GM12878 (cell line): ENCODE data around the gene FAM171A1. TPM values are rescaled to one million over a fixed set of nuclear protein-coding genes. Genes with fewer than 3 reads are reported as not detected.

ENCODE experiments used
- ATAC-seq: fragments of 200-7000 bp; cut with Tn5 transposase; 3 replicates; pipeline ENCODE4 v1.9.1; 2020; ENCODE audit warnings: mild to moderate bottlenecking, moderate library complexity
- BruUV-seq: library from RNA; stranded (reverse); fragments of 400-500 nt; replicated peaks from 2 replicates; lab custom pipeline; 2021; lab: Mats Ljungman, UMichigan
- CTCF ChIA-PET: fragments of 300-600 bp; sonication (Branson Sonifier 250); formaldehyde crosslinking; extraction: SDS; loops from one replicate; lab custom pipeline; 2021; ENCODE audit warnings: inconsistent platforms; lab: Yijun Ruan, JAX
- POLR2A ChIA-PET: fragments of 350-600 bp; formaldehyde crosslinking; extraction: SDS; loops from one replicate; lab custom pipeline; 2021; ENCODE audit warnings: inconsistent platforms; lab: Charles Lee
- RAD21 ChIA-PET: fragments of 300-600 bp; sonication (Branson Sonifier 250); formaldehyde crosslinking; loops from one replicate; lab custom pipeline; 2023; ENCODE audit warnings: antibody characterized with exemption; ENCODE audit not compliant: unreplicated experiment; lab: Charles Lee
- SMC1A ChIA-PET: fragments of 300-600 bp; sonication (Branson Sonifier 250); formaldehyde crosslinking; loops from one replicate; lab custom pipeline; 2023; ENCODE audit not compliant: unreplicated experiment, uncharacterized antibody; lab: Charles Lee
- DNase-seq: peaks from one replicate; pipeline ENCODE4 v3.0.0-alpha.2; 2011; ENCODE audit warnings: low read depth, low spot score
- FAIRE-seq: peaks from 3 replicates; lab custom pipeline; 2011; peaks lifted over from hg19 to GRCh38; lab: Jason Lieb, UNC
- H2AFZ ChIP-seq: 2 replicates; pipeline ENCODE4 v1.6.0; 2011; ENCODE audit warnings: low read depth, low read length, control low read depth; ENCODE audit not compliant: control insufficient read depth
- H3K27ac ChIP-seq: 2 replicates; pipeline ENCODE4 v1.5.1; 2011; ENCODE audit warnings: control low read depth; ENCODE audit not compliant: control insufficient read depth, insufficient read depth
- H3K27me3 ChIP-seq, 2 experiments: replicated peaks in 1 of 2; 2 replicates each; pipeline versions ENCODE4 v1.6.0 to v1.6.1; 2011; ENCODE audit warnings: low read length in 1 of 2; ENCODE audit not compliant: control insufficient read depth in 2 of 2, insufficient read depth in 2 of 2
- H3K36me3 ChIP-seq, 2 experiments: 2 replicates each; pipeline ENCODE4 v1.5.1; 2011; ENCODE audit warnings: low read length in 1 of 2; ENCODE audit not compliant: control insufficient read depth in 2 of 2, insufficient read depth in 2 of 2
- H3K4me1 ChIP-seq: 2 replicates; pipeline ENCODE4 v1.6.1; 2011; ENCODE audit warnings: mild to moderate bottlenecking, low read length, moderate library complexity, mixed read lengths; ENCODE audit not compliant: control insufficient read depth, insufficient read depth
- H3K4me2 ChIP-seq: 2 replicates; pipeline ENCODE4 v1.6.0; 2011; ENCODE audit warnings: control low read depth; ENCODE audit not compliant: control insufficient read depth, insufficient read depth
- H3K4me3 ChIP-seq: fragments of 200-600 bp; sonication (generic); 2 replicates; pipeline ENCODE4 v1.5.1; 2016
- H3K79me2 ChIP-seq: 2 replicates; pipeline ENCODE4 v1.6.0; 2011; ENCODE audit warnings: low read length; ENCODE audit not compliant: control insufficient read depth, insufficient read depth
- H3K9ac ChIP-seq: 2 replicates; pipeline ENCODE4 v1.8.0; 2011; ENCODE audit warnings: low read length, control low read depth, mixed read lengths; ENCODE audit not compliant: control insufficient read depth, insufficient read depth
- H3K9me3 ChIP-seq: replicated peaks from 3 replicates; pipeline ENCODE4 v1.5.1; 2011; ENCODE audit warnings: mild to moderate bottlenecking, low read length; ENCODE audit not compliant: control insufficient read depth, insufficient read depth
- H4K20me1 ChIP-seq: 2 replicates; pipeline ENCODE4 v1.6.0; 2011; ENCODE audit not compliant: control insufficient read depth, insufficient read depth
- CBX3 ChIP-seq: fragments of 200-600 bp; sonication (generic); IDR thresholded peaks from 2 replicates; pipeline ENCODE4 v1.6.1; 2016; ENCODE audit warnings: low read depth, borderline replicate concordance
- E2F8 ChIP-seq: fragments of 450-650 bp; IDR thresholded peaks from 2 replicates; pipeline ENCODE4 v1.6.1; 2018; ENCODE audit warnings: mild to moderate bottlenecking, low read depth, moderate library complexity; ENCODE audit not compliant: partially characterized antibody
- EED ChIP-seq: sonication (generic); IDR thresholded peaks from 2 replicates; pipeline ENCODE4 v1.6.1; 2016; ENCODE audit warnings: antibody characterized with exemption, low read depth
- NBN ChIP-seq: fragments of 450-650 bp; IDR thresholded peaks from 2 replicates; pipeline ENCODE4 v1.6.1; 2016
- NFXL1 ChIP-seq: fragments of 450-650 bp; IDR thresholded peaks from 2 replicates; pipeline ENCODE4 v1.6.1; 2017; ENCODE audit warnings: antibody characterized with exemption, mild to moderate bottlenecking, borderline replicate concordance
- SIN3A ChIP-seq: IDR thresholded peaks from 2 replicates; pipeline ENCODE4 v1.6.1; 2012; ENCODE audit warnings: low read depth, low read length, improper control_type of control experiment
- SMAD5 ChIP-seq: IDR thresholded peaks from 2 replicates; pipeline ENCODE4 v1.6.1; 2016; ENCODE audit warnings: antibody characterized with exemption, low read depth
- SP1 ChIP-seq: IDR thresholded peaks from one replicate; pipeline ENCODE4 v1.6.1; 2011; ENCODE audit warnings: low read depth, low read length
- SUPT20H ChIP-seq: IDR thresholded peaks from 2 replicates; pipeline ENCODE4 v1.6.1; 2011; ENCODE audit warnings: low read depth, mild to moderate bottlenecking, low read length, moderate library complexity, borderline replicate concordance; ENCODE audit not compliant: control insufficient read depth
- YY1 ChIP-seq: IDR thresholded peaks from 2 replicates; pipeline ENCODE4 v1.6.1; 2011; ENCODE audit warnings: low read depth, mild to moderate bottlenecking, low read length
- ZSCAN29 ChIP-seq: fragments of 450-650 bp; IDR thresholded peaks from 2 replicates; pipeline ENCODE4 v1.6.1; 2017; ENCODE audit warnings: mild to moderate bottlenecking, moderate library complexity
- WGBS: methylation state at CpG from one replicate; pipeline ENCODE4 v1.1.6; 2016; ENCODE audit warnings: low lambda C conversion rate; ENCODE audit not compliant: insufficient replicate concordance, insufficient coverage; ENCODE audit errors: missing lambda C conversion rate; 5-methylcytosine and 5-hydroxymethylcytosine counted together
- in situ Hi-C: fragments of 300-500 bp; cut with MboI; formaldehyde crosslinking; loops from 9 replicates; pipeline ENCODE4 v1.14.3; 2018; ENCODE audit warnings: mixed read lengths
- intact Hi-C: fragments of 100-400 bp; cut with micrococcal nuclease; formaldehyde crosslinking; loops from one replicate; pipeline ENCODE4 v1.14.2; 2022; ENCODE audit not compliant: unreplicated experiment
- polyA plus RNA-seq, 11 experiments: library from polyadenylated mRNA; depleted of rRNA in 4 of 11; unstranded in 6 of 11; stranded (reverse) in 5 of 11; fragments of >200 nt; fragmentation: Nextera tagmentation in 4 of 11; fragmentation: Illumina TruSeq in 1 of 11; extraction: Ambion mirVana in 4 of 11; extraction: Trizol in 1 of 11; gene quantifications; 1 replicate in 1 of 11; 2 replicates in 10 of 11; pipeline versions ENCODE4 v1.2.1 to v1.2.3, GENCODE V29; 2011 to 2016; ENCODE audit warnings: inconsistent platforms in 2 of 11, missing spikeins in 2 of 11, low read depth in 1 of 11
- total RNA-seq, 4 experiments: library from RNA; depleted of rRNA in 3 of 4; stranded (reverse); fragments of >200 nt in 3 of 4; fragmentation: Illumina TruSeq in 1 of 4; extraction: Trizol in 1 of 4; gene quantifications; 2 replicates each; pipeline versions ENCODE4 v1.2.1 to v1.2.3, GENCODE V29; 2013 to 2021
- TF ChIP-seq, protein P1 (sequence below): IDR thresholded peaks from 2 replicates; pipeline ENCODE4 v1.6.1; 2012; ENCODE audit warnings: mild to moderate bottlenecking, low read depth, low read length
- TF ChIP-seq, protein P2 (sequence below): IDR thresholded peaks from 2 replicates; pipeline ENCODE4 v1.6.1; 2012; ENCODE audit warnings: improper control_type of control experiment, low read depth, low read length; ENCODE audit not compliant: insufficient replicate concordance

The FAM171A1 gene
- total and polyA plus RNA-seq, 10 of the 15 experiments (the other 5 are each of a cell fraction or from before 2014, with no cell fraction given), result 0.05 to 0.28 (median 0.10) TPM; not detected in 1

DNA sequence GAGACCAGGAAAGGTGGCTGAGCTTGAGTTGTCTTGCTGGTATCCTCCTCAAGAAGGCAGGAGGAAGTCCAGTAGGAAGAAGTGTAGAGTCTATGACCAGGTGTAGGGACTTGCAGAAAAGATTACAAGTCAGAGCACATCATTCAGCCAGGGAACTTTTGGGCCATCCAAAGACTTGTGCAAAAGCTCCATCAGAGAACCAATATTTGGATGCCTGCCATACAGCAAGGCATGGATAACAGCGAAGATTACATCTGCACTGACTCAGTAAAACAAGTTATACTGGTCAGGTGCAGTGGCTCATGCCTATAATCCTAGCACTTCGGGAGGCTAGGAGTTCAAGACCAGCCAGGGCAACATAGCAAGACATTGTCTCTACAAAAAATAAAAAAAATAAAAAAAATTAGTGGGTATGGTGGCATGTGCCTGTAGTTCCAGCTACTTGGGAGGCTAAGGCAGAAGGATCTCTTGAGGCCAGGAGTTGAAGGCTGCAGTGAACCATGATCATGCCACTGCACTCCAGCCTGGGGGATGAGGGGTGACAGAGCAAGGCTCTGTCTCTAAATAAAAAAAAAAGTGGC is 189.4 kb downstream of the FAM171A1 start:
- ChIA-PET SMC1A (no interaction called here), CTCF (interaction anchor here (1.0 kb wide), 1 partner anchor 60 kb away, joined by 3 read pairs; no protein-coding TSS in a partner anchor), RAD21 (no interaction called here), POLR2A (no interaction called here)
- BruUV-seq, result no TSS peak
- H3K4me3 ChIP-seq, result no peak overlapping the region
- no peak overlapping the region for H3K9ac ChIP-seq
- no peaks in the 10 kb centered on the region for H3K79me2 ChIP-seq
- no peaks in the 10 kb centered on the region for H3K4me1 ChIP-seq
- H3K9me3 ChIP-seq, result no peaks in the 10 kb centered on the region; the same call in 2 of the 3 replicates
- intact Hi-C loops (no loop called here), in situ Hi-C loops (no loop called here)
- no peaks in the 10 kb centered on the region; a peak in 1 of 4 replicates for H3K27me3 ChIP-seq
- H4K20me1 ChIP-seq, result no peaks in the 10 kb centered on the region
- no peak overlapping the region for H3K27ac ChIP-seq
- FAIRE-seq (no peak), ATAC-seq (no peak), DNase-seq (no peak)
- no peak overlapping the region for H2AFZ ChIP-seq
- H3K36me3 ChIP-seq, result no peaks in the 10 kb centered on the region
- 4% methylated on average over 2 of the region's 2 CpGs for WGBS
- H3K4me2 ChIP-seq, result no peak overlapping the region
- TF ChIP-seq SMAD5, result no peak
- TF ChIP-seq YY1, result no peak
- TF ChIP-seq CBX3, result no peak
- no peak for TF ChIP-seq E2F8
- TF ChIP-seq SUPT20H, result no peak
- TF ChIP-seq, protein P1, sequence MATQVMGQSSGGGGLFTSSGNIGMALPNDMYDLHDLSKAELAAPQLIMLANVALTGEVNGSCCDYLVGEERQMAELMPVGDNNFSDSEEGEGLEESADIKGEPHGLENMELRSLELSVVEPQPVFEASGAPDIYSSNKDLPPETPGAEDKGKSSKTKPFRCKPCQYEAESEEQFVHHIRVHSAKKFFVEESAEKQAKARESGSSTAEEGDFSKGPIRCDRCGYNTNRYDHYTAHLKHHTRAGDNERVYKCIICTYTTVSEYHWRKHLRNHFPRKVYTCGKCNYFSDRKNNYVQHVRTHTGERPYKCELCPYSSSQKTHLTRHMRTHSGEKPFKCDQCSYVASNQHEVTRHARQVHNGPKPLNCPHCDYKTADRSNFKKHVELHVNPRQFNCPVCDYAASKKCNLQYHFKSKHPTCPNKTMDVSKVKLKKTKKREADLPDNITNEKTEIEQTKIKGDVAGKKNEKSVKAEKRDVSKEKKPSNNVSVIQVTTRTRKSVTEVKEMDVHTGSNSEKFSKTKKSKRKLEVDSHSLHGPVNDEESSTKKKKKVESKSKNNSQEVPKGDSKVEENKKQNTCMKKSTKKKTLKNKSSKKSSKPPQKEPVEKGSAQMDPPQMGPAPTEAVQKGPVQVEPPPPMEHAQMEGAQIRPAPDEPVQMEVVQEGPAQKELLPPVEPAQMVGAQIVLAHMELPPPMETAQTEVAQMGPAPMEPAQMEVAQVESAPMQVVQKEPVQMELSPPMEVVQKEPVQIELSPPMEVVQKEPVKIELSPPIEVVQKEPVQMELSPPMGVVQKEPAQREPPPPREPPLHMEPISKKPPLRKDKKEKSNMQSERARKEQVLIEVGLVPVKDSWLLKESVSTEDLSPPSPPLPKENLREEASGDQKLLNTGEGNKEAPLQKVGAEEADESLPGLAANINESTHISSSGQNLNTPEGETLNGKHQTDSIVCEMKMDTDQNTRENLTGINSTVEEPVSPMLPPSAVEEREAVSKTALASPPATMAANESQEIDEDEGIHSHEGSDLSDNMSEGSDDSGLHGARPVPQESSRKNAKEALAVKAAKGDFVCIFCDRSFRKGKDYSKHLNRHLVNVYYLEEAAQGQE, result no peak
- TF ChIP-seq NBN, result no peak
- TF ChIP-seq NFXL1, result no peak
- no peak for TF ChIP-seq SP1
- TF ChIP-seq, protein P2, sequence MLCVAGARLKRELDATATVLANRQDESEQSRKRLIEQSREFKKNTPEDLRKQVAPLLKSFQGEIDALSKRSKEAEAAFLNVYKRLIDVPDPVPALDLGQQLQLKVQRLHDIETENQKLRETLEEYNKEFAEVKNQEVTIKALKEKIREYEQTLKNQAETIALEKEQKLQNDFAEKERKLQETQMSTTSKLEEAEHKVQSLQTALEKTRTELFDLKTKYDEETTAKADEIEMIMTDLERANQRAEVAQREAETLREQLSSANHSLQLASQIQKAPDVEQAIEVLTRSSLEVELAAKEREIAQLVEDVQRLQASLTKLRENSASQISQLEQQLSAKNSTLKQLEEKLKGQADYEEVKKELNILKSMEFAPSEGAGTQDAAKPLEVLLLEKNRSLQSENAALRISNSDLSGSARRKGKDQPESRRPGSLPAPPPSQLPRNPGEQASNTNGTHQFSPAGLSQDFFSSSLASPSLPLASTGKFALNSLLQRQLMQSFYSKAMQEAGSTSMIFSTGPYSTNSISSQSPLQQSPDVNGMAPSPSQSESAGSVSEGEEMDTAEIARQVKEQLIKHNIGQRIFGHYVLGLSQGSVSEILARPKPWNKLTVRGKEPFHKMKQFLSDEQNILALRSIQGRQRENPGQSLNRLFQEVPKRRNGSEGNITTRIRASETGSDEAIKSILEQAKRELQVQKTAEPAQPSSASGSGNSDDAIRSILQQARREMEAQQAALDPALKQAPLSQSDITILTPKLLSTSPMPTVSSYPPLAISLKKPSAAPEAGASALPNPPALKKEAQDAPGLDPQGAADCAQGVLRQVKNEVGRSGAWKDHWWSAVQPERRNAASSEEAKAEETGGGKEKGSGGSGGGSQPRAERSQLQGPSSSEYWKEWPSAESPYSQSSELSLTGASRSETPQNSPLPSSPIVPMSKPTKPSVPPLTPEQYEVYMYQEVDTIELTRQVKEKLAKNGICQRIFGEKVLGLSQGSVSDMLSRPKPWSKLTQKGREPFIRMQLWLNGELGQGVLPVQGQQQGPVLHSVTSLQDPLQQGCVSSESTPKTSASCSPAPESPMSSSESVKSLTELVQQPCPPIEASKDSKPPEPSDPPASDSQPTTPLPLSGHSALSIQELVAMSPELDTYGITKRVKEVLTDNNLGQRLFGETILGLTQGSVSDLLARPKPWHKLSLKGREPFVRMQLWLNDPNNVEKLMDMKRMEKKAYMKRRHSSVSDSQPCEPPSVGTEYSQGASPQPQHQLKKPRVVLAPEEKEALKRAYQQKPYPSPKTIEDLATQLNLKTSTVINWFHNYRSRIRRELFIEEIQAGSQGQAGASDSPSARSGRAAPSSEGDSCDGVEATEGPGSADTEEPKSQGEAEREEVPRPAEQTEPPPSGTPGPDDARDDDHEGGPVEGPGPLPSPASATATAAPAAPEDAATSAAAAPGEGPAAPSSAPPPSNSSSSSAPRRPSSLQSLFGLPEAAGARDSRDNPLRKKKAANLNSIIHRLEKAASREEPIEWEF, result no peak
- no peak for TF ChIP-seq EED
- no peak for TF ChIP-seq ZSCAN29
- TF ChIP-seq SIN3A, result no peak
